ENCODE results near the gene ILF2.
A peak's percentile ranks its signal among the peaks of the same experiment; 100 is the strongest.
"Not testable (repeated sequence)": the region's sequence is repeated elsewhere in the genome, so short reads cannot be mapped to it uniquely, and the experiment has no call there.

ILF2 gene

DNA sequence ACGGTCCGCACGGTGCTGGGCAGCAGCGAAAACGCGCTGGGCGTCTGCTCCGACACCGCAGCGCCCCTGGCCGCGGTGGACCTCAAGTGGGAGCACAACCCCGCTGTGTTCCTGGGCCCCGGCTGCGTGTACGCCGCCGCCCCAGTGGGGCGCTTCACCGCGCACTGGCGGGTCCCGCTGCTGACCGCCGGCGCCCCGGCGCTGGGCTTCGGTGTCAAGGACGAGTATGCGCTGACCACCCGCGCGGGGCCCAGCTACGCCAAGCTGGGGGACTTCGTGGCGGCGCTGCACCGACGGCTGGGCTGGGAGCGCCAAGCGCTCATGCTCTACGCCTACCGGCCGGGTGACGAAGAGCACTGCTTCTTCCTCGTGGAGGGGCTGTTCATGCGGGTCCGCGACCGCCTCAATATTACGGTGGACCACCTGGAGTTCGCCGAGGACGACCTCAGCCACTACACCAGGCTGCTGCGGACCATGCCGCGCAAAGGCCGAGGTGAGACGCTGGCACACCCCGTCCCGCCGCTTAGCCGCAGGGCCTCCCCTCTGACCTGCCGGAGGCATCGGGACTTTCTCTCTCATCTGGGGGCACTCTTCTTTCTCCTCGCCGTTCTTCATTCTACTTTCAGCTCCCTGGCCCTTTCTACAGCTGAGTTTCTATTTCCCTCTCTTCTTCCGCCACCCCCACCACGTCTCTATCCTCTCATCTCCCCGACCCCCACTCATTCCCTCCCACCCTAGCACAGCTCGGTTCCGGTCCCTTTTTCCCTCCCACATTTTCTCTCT, 8.7 kb upstream of the ILF2 start:
- DNase-seq (ENCODE audit: low spot score) = no peak
- TF ChIP-seq, protein P1, sequence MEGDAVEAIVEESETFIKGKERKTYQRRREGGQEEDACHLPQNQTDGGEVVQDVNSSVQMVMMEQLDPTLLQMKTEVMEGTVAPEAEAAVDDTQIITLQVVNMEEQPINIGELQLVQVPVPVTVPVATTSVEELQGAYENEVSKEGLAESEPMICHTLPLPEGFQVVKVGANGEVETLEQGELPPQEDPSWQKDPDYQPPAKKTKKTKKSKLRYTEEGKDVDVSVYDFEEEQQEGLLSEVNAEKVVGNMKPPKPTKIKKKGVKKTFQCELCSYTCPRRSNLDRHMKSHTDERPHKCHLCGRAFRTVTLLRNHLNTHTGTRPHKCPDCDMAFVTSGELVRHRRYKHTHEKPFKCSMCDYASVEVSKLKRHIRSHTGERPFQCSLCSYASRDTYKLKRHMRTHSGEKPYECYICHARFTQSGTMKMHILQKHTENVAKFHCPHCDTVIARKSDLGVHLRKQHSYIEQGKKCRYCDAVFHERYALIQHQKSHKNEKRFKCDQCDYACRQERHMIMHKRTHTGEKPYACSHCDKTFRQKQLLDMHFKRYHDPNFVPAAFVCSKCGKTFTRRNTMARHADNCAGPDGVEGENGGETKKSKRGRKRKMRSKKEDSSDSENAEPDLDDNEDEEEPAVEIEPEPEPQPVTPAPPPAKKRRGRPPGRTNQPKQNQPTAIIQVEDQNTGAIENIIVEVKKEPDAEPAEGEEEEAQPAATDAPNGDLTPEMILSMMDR (IDR thresholded peaks at IDR 0.05) = no peak
- Histone ChIP-seq H3K27ac (peak overlapping the region; percentile 74 to 81), H3K4me3 (peak overlapping the region; percentile 88)

DNA sequence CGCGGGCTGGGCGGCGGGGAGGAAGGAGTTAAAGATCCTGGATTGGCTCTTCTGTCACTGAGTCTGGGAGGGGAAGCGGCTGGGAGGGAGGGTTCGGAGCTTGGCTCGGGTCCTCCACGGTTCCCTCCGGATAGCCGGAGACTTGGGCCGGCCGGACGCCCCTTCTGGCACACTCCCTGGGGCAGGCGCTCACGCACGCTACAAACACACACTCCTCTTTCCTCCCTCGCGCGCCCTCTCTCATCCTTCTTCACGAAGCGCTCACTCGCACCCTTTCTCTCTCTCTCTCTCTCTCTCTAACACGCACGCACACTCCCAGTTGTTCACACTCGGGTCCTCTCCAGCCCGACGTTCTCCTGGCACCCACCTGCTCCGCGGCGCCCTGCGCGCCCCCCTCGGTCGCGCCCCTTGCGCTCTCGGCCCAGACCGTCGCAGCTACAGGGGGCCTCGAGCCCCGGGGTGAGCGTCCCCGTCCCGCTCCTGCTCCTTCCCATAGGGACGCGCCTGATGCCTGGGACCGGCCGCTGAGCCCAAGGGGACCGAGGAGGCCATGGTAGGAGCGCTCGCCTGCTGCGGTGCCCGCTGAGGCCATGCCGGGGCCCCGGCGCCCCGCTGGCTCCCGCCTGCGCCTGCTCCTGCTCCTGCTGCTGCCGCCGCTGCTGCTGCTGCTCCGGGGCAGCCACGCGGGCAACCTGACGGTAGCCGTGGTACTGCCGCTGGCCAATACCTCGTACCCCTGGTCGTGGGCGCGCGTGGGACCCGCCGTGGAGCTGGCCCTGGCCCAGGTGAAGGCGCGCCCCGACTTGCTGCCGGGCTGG, 7.9 kb upstream of the ILF2 start, which contains the start of gene NPR1:
Gene NPR1, plus strand, starts transcription at position 170 of the 818 bp plus-strand sequence. Its CDS starts 421 bp downstream, at position 591.
- DNase-seq (ENCODE audit: low spot score) = peak; percentile 87
- TF ChIP-seq, protein P1 (IDR thresholded peaks at IDR 0.05) = no peak
- Histone ChIP-seq H3K4me3 (peak within 1 kb of the TSS; percentile 88), H3K27ac (peak within 1 kb of the TSS; percentile 74 to 81)

DNA sequence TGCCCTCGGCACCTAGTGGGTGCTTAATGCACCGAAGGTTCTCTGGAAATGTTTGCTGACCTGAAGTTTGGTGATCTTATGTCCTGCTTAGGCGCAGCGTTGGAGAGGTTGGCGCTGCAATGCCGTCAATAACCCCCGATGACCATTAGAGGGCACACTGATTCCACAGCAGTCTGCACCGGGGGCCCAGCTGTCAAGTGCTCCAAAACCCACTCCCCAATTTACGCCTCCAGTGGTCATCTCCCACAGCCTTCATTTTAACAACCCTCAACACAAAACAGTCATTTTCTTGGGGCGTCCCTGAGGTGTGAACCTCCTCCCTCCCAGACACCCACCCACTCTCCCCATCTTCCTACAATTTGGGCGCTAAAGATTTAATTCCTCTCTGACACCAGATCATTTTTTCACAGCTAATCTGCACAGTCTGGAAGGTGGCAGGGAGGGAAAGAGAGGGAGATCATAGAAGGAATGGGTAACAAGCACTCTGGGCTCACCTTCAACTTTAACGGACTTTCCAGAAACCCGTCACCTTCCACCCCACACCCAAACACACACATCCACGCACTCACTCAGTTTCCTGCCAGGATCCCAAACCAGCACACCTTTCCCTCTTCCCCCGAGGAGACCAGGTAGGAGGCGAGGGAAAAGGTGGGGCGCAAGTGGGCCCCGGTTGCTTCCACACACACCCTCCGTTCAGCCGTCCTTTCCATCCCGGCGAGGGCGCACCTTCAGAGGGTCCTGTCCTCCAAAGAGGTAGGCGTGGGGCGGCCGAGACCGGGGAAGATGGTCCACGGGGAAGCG, 7.1 kb upstream of the ILF2 start:
- Histone ChIP-seq H3K27ac (peak overlapping the region; percentile 74 to 81), H3K4me3 (peak overlapping the region; percentile 88)
- TF ChIP-seq, protein P1 (IDR thresholded peaks at IDR 0.05) = peak; percentile 93
- DNase-seq (ENCODE audit: low spot score) = no peak

DNA sequence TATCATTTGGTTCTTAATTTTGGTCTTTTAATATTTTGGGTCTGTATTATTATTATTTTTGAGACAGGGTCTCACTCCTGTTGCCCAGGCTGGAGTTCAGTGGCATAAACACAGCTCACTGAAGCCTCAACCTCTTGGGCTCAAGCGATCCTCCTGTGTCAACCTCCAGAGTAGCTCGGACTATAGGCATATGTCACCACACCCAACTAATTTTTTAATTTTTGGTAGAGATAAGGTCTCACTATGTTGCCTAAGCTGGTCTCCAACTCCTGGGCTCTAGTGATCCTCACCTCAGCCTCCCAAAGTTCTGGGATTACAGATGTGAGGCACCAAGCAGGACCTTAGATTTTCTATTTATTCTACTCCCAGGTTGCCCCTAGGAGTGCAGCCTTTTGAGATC, 2.7 kb upstream of the ILF2 start:
- no peak overlapping the region for H3K4me3 ChIP-seq
- TF ChIP-seq, protein P1 (IDR thresholded peaks at IDR 0.05) = no peak
- no peak for DNase-seq (ENCODE audit: low spot score)
- no peak overlapping the region for H3K27ac ChIP-seq

DNA sequence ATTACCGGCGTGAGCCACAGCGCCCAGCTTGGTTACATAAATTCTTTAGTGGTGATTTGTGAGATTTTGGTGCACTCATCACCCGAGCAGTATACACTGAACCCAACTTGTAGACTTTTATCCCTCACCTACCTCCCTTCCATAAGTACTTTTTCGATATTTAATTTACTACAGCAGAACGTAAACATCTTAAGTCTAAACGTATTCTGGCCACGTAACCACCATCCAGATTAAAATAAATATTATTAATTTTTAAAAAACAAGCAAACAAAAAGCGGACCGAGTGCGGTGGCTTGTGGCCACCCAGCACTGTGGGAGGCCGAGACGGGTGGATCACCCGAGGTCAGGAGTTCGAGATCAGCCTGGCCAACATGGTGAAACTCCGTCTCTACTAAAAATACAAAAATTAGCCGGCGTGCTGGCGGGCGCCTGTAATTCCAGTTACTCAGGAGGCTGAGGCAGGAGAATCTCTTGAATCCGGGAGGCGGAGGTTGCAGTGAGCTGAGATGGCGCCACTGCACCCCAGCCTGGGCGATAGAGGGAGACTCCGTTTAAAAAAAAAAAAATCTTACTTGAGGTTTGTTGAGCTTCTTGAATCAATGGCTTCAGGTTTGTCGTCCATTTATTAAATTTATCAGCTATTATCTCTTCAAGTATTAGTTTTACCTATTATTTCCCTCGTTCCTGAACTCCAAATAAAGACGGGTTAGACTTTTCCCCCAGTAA, 998 bp upstream of the ILF2 start:
- DNase-seq (ENCODE audit: low spot score) = not testable (repeated sequence)
- Histone ChIP-seq H3K27ac (peak overlapping the region; percentile 85 to 91), H3K4me3 (peak overlapping the region; percentile 68)

DNA sequence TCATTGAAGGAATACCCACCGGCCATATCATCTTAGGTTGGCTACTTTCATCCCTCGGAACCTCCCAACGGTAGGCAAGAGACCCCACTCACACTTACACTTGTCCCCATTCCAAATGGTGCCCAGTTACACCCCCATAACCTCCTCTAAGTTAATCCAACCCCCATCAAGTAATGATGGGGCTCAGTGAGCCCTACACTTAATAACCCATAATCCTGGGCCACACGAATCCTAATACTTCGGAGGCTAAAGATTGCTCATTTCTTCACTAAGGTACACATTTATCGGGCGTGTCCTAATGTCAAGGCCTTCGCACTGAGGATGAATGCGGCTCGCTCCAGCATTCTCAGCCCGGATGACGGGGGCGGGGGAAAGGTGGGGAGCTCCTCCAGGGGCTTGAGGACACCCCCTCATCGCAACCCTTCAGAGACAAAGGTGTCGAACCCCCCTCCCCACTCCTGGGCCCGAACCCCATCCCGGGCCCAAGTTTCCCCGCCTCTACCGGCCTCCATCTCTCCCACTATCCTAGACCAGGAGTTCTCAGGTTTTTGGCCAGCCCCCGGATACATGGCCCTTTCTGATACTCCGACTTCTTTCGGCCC, 435 bp downstream of the ILF2 start:
- Histone ChIP-seq H3K27ac (peak overlapping the region; percentile 85 to 88), H3K4me3 (peak overlapping the region; percentile 92)
- DNase-seq (ENCODE audit: low spot score) = no peak
- TF ChIP-seq, protein P1 (IDR thresholded peaks at IDR 0.05) = no peak
